Bronchial epithelial cell (primary cell): ENCODE results near the gene ZBTB11. TPM values are rescaled to one million over a fixed set of nuclear protein-coding genes. Genes with fewer than 3 reads are reported as not detected.

Experiments used
- DNase-seq: peaks from one replicate; pipeline ENCODE4 v3.0.0-alpha.2; 2010; ENCODE audit warnings: low read depth
- FAIRE-seq: peaks from 2 replicates; lab custom pipeline; 2011; peaks lifted over from hg19 to GRCh38; lab: Jason Lieb, UNC
- H3K27me3 ChIP-seq: 2 replicates; pipeline ENCODE4 v1.5.1; 2011; ENCODE audit warnings: low read length; ENCODE audit not compliant: control insufficient read depth, insufficient read depth
- H3K36me3 ChIP-seq: 2 replicates; pipeline ENCODE4 v1.5.1; 2011; ENCODE audit warnings: low read length; ENCODE audit not compliant: control insufficient read depth, insufficient read depth
- H3K4me3 ChIP-seq: 2 replicates; pipeline ENCODE4 v1.5.1; 2011; ENCODE audit warnings: mild to moderate bottlenecking, low read depth, low read length, control low read depth
- total RNA-seq: library from RNA; depleted of rRNA; stranded (reverse); fragments of >200 nt; gene quantifications from 2 replicates; pipeline ENCODE4 v1.2.1, GENCODE V29; 2014
- TF ChIP-seq, protein P1 (sequence below): IDR thresholded peaks from 2 replicates; pipeline ENCODE4 v1.5.1; 2011; ENCODE audit warnings: mild to moderate bottlenecking, moderate library complexity, low read length, control low read depth, inconsistent platforms; ENCODE audit not compliant: insufficient read depth, severe bottlenecking

ZBTB11 gene, protein sequence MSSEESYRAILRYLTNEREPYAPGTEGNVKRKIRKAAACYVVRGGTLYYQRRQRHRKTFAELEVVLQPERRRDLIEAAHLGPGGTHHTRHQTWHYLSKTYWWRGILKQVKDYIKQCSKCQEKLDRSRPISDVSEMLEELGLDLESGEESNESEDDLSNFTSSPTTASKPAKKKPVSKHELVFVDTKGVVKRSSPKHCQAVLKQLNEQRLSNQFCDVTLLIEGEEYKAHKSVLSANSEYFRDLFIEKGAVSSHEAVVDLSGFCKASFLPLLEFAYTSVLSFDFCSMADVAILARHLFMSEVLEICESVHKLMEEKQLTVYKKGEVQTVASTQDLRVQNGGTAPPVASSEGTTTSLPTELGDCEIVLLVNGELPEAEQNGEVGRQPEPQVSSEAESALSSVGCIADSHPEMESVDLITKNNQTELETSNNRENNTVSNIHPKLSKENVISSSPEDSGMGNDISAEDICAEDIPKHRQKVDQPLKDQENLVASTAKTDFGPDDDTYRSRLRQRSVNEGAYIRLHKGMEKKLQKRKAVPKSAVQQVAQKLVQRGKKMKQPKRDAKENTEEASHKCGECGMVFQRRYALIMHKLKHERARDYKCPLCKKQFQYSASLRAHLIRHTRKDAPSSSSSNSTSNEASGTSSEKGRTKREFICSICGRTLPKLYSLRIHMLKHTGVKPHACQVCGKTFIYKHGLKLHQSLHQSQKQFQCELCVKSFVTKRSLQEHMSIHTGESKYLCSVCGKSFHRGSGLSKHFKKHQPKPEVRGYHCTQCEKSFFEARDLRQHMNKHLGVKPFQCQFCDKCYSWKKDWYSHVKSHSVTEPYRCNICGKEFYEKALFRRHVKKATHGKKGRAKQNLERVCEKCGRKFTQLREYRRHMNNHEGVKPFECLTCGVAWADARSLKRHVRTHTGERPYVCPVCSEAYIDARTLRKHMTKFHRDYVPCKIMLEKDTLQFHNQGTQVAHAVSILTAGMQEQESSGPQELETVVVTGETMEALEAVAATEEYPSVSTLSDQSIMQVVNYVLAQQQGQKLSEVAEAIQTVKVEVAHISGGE
- total RNA-seq = 30.3 and 34.2 TPM in 2 replicates

DNA sequence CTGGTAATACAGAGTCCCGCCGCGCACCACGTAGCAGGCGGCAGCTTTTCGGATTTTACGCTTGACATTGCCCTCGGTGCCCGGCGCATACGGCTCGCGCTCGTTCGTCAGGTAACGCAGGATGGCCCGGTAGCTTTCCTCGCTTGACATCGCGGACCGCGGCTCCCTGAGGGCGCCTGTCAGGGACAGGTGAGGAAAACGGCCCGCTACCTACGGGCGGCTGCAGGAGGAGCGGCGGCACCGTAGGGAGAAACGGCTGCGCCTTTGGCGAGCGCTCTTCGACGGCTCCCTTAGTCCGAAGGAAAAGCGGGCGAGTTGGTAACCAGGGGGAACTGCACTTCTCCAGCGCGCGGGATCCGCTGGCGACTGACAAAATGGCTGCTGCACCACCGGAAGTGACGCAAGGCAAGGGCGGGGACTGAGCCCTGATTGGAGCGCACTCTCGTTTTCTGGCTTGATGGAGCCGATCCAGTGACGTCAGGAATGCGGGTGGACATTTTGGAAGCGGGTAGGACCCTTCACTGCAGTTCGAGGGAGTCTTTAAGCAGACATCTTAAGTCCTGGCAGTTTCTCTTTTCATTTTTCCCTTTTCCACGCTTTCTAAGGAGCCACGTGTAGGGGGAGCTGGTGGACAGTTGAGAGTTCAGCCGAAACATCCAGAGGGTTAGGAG is at the start of gene ZBTB11:
TSS of gene ZBTB11 (minus strand) at position 368 of the 671 bp plus-strand sequence. CDS start at position 150, 218 bp downstream.
- H3K4me3 ChIP-seq = peak within 1 kb of the TSS; percentile 93
- FAIRE-seq (peak; percentile 92), DNase-seq (peak; percentile 99)
- H3K36me3 ChIP-seq = no peaks in the 10 kb centered on the region
- H3K27me3 ChIP-seq = no peaks in the 10 kb centered on the region
- TF ChIP-seq, protein P1, sequence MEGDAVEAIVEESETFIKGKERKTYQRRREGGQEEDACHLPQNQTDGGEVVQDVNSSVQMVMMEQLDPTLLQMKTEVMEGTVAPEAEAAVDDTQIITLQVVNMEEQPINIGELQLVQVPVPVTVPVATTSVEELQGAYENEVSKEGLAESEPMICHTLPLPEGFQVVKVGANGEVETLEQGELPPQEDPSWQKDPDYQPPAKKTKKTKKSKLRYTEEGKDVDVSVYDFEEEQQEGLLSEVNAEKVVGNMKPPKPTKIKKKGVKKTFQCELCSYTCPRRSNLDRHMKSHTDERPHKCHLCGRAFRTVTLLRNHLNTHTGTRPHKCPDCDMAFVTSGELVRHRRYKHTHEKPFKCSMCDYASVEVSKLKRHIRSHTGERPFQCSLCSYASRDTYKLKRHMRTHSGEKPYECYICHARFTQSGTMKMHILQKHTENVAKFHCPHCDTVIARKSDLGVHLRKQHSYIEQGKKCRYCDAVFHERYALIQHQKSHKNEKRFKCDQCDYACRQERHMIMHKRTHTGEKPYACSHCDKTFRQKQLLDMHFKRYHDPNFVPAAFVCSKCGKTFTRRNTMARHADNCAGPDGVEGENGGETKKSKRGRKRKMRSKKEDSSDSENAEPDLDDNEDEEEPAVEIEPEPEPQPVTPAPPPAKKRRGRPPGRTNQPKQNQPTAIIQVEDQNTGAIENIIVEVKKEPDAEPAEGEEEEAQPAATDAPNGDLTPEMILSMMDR = peak; percentile 64

DNA sequence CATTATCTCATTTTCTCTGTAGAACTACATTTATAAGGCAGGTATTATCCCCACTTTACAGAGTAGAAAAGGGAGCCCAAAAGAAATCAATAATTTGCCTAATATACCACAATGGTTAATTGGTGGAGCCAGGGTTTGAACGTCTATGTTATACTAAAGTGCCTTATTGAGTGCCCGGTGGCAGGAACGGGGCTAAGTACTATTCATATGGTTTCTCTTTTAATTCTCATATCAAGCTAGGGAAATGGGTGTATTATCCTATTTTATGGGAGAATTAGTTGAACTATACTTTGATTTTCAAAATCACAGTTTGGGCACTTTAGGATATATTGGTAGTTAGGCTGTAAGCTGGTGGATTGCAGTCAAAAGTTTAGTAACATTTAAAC is 49.0 kb upstream of the ZBTB11 start:
- no peak for DNase-seq
- FAIRE-seq = no peak

DNA sequence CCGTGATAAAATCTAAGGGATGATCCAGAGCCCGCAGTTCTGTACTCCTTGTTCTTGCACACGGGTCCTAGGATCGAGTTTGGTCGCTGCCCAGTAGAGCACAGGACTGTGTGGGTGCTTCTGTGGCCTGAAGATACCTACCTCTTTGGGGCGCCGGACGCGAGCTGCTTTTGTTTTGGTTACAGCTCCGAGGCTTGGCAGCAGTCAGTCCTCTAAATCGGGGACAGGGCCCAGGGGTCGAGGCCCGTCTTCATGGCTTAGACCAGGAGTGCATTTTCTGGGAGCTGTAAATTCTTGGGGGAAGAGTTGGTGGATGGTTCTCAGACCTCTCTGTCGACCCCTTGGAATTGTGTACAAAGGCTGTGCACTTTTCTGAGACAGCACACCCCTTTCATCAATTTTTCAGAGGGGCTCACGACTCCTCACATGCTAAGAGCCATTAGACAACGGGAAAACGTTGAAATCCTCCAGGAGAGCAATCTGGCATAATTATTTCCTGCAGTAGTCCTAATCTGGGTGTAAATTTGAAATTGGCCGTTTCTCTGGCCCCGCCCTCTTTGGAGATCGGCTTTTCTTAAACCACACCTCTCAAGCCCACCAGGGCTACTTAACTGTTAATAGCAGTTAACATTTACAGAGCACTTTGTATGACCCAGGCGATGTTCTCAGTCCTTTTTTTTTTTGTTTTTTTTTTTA is 48.4 kb upstream of the ZBTB11 start:
- FAIRE-seq (no peak), DNase-seq (no peak)
- H3K36me3 ChIP-seq = peaks cover 4% of the 10 kb centered on the region
- H3K4me3 ChIP-seq = peak overlapping the region; percentile 71
- no peaks in the 10 kb centered on the region for H3K27me3 ChIP-seq
- TF ChIP-seq, protein P1 = no peak

More for the DNA sequence above, 49.0 kb upstream of the ZBTB11 start:
- TF ChIP-seq, protein P1 = no peak
- peak overlapping the region; percentile 71 for H3K4me3 ChIP-seq
- peaks cover 4% of the 10 kb centered on the region for H3K36me3 ChIP-seq
- no peaks in the 10 kb centered on the region for H3K27me3 ChIP-seq

DNA sequence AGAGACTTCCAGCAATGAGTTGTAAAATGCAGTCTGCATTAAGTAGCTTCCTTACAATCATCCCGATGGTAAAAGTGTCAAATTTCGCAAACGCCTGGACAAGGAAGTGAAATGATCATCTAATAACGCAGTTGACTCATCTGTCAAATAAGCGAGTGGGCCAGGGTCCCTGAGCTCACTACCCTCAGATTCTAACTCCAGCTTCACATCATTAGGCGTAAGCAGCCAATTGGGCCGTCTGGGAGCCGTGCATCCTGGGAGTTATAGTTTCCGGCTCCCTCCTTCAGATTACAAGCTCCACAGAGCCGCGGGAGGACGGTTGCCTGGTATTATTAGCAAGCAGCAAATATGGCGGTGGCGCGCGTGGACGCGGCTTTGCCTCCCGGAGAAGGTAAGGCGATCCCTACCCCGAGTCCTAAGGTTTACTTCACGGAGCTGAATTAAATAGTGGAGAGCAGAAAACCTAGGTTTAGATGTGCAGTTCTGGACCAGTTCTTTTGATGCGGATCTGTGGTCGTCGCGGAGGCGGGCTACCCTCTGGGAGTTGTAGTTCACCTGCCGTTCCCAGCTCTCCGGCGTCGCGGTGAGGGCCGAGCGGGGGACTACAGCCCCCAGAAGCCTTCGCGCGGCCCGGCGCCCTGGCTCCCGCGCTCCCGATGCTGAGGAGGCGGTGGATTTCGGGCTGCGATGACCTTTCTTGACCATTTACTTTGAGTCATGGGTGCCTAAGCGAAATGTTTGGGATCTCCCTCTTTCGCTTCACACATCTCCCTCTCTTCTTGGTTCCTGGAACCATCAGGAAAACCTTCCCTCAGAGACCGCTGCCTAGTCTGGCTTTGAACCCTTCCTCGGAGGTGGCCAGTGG is 47.6 kb upstream of the ZBTB11 start, which contains the start of gene CEP97:
TSS of gene CEP97 (plus strand) at position 286 of the 865 bp plus-strand sequence. CDS start at position 349, 63 bp downstream.
- FAIRE-seq (no peak), DNase-seq (peak; percentile 92)
- Histone ChIP-seq H3K36me3 (peaks cover 4% of the 10 kb centered on the region), H3K27me3 (no peaks in the 10 kb centered on the region), H3K4me3 (peak within 1 kb of the TSS; percentile 71)
- TF ChIP-seq, protein P1 = no peak
